GM12892 (cell line): ENCODE results near the gene ME3.

Experiments used
- POLR2A ChIP-seq: IDR thresholded peaks from 2 replicates; pipeline ENCODE4 v1.6.1; 2011; ENCODE audit warnings: low read depth, low read length, control low read depth
- POLR2AphosphoS5 ChIP-seq: IDR thresholded peaks from 2 replicates; pipeline ENCODE4 v1.6.1; 2011; ENCODE audit warnings: low read depth, low read length, control low read depth
- TAF1 ChIP-seq: IDR thresholded peaks from 2 replicates; pipeline ENCODE4 v1.6.1; 2011; ENCODE audit warnings: low read depth, mild to moderate bottlenecking, control low read depth, low read length, borderline replicate concordance

DNA sequence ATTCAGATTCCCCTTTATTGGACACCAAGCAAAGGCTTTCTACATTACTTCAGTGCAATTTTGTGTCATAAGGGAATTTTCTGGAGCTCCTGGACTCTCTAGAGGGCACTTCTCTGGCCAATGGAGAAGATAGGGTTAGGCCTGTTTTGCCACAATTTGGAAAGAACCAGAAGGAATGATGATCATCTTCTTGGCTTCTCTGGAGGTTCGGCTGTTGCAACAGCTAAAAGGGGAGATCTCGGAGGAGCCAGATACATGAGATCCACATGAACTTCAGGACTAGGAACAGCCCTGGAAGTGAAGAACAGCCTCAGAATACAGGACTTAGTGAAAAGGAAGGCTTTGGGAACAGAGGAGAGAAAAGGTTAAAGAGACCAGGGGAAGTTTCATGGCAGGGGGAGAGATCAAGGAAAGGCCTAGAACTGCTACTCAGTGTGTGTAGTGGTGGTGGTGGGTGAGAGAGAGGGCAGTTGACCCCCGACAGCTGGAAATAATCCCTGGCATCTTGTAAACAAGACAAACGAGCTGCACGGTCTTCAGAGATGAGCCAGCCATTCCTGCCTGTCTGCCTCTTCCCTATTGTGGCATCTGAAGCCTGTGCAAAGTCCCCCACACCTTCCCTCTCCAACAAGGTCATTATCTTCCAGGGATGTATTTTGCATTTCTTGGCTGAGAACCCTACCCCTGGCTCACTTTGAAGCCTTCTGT lies 214.0 kb downstream of the ME3 start:
- TF ChIP-seq POLR2AphosphoS5 (no peak), TAF1 (no peak), POLR2A (no peak)
